GM08714 (cell line): ENCODE data around the gene SH3GL2.

Source experiments
- H3K4me3 ChIP-seq: fragments of 200-500 bp; sonication (Bioruptor generic); 2 replicates; pipeline ENCODE4 v1.5.1; 2014; ENCODE audit warnings: mild to moderate bottlenecking, low read length, inconsistent platforms
- ZNF274 ChIP-seq: IDR thresholded peaks from 2 replicates; pipeline ENCODE4 v1.6.1; 2012; ENCODE audit warnings: mild to moderate bottlenecking, low read depth, low read length

The SH3GL2 gene

DNA sequence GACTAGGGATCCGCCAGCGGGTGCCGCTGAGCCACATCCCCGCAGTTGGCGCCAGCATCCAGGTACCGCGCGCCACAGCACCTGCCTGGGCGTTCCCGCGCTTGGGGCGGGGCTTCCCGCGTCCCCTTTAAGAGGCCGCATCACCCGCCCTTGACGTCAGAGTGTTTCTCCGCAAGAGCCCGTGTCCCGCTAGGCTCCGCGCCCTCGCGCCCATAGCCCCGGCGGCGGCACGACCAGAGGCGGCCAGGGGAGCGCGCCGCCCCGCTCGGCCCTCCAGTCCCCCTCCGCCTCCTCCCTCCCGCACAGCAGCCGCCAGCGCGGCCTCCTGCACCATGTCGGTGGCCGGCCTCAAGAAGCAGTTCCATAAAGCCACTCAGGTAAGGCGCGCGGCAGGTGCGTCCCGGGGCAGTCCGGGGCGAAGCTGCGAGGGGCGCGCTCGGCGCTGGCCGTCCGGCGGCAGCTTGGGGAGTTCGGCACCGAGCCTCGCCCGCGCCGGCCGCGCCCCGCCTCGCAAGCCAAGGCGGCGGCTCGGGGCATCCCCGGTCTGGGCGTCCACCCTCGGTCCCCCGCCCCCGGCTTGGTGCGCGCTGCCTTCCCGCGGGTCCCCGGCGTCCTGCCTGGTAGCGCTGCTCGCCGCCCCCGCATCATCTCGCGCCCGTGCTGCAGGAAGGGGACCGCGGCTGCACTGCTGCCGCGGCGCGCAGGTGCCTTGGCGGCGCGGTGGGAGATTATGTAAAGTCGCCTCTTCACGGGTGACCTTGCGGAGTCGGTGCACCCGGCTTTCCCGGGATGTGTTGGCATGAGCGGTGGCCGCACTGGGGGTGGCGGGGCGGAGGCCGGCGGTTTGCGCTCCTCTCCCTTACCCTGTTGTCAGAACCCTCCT is at the start of gene SH3GL2:
Gene SH3GL2 (plus strand): TSS at position 156 of the 883 bp plus-strand sequence.
- H3K4me3 ChIP-seq: peak within 1 kb of the TSS; percentile 46; the same call in 1 of the 2 replicates
- no peak for TF ChIP-seq ZNF274

DNA sequence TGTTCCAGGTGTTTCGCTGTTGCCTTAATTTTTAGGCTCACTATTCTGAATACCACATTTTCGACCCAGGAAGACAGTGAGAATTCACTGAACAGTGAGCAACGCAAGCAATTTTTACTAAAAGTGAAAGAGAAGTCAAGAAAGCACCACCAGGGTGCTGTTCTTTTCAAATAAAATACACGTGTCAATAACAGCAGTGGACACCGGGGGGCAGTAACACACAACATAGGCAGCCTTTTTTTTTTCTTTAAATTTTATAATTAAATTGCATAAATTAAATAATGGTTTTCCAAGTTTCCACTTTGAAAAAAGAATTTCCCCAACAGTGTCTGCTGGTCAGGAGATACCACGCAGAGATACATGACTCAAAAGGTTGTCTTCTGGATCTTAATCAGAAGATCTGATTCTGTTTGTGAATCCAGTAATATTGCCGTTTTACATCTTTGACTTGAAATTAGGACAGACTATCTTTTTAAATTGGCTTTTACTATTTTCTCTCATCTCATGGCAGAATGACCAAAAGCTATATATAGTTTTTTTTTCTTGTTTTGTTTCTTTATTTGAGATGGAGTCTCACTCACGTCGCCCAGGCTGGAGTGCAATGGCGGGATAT is 47.1 kb upstream of the SH3GL2 start:
- no peak overlapping the region for H3K4me3 ChIP-seq
- TF ChIP-seq ZNF274: no peak

- TF ChIP-seq ZNF274: no peak
- no peak overlapping the region for H3K4me3 ChIP-seq
Observed at GRCh38 chr9:17532461-17532860, 46.4 kb upstream of the SH3GL2 start.

GRCh38 chr9:17535176-17535575 is 43.7 kb upstream of the SH3GL2 start:
- TF ChIP-seq ZNF274: no peak
- H3K4me3 ChIP-seq: no peak overlapping the region

DNA sequence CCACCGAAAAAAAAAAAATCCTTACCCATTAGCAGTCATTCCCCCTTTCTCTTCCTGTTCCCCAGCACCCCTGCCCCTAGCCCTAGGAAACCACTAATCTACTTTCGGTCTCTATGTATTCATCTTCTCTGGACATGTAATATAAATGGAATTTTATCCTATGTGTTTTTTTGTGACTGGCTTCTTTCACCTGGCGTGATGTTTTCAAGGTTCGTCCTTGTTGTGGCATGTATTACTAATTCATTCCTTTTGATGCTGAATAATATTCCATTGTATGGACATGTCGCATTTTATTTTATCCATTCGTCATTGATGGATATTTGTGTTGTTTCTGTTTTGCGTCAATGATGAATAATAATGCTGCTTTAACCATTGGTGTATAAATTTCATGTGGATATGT is 42.8 kb upstream of the SH3GL2 start:
- no peak for TF ChIP-seq ZNF274
- H3K4me3 ChIP-seq: no peak overlapping the region

GRCh38 chr9:17551023-17551422 is 27.8 kb upstream of the SH3GL2 start:
- TF ChIP-seq ZNF274: no peak
- no peak overlapping the region for H3K4me3 ChIP-seq

GRCh38 chr9:17555362-17556054 is 23.4 kb upstream of the SH3GL2 start:
- no peak for TF ChIP-seq ZNF274
- H3K4me3 ChIP-seq: no peak overlapping the region

DNA sequence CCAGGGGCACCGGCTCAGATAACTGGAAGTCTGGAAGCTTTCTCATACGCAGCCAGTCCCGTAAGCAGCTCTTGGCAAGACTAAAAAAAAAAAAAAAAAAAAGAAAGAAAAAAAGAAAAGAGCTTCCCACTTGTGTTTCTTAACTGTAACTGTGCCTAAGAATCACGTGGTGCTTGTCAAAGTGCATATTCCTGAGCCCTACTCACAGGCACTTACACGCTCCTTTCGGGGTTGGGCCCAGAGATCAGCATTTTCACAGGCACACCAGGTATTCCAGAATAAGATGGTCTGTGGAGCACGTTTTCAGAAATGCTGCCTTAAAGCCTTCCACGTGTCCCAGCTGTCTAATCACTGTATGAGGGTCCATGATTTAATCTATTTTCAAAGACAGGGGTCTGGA is 22.6 kb upstream of the SH3GL2 start:
- no peak overlapping the region for H3K4me3 ChIP-seq
- no peak for TF ChIP-seq ZNF274

DNA sequence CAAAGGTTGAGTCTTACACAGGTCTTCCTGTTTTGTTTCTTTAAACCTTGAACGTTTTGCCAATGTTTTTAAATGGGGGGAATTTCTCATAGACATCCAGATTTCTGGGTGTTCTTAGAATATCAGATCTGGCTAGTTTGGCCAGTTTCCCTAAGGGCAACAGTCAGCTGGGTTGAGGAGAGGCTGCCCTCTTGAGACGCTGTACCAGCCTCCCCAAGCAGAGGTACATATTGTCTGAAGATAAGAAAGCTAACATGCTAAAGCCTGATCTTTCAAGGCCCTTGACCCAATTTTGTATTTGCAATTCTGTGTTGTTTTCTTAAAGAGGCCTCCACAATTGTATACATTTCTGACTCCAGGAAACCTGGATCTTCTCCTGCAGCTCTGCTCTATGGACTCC is 21.9 kb upstream of the SH3GL2 start:
- no peak for TF ChIP-seq ZNF274

GRCh38 chr9:17571825-17572224 is 7.0 kb upstream of the SH3GL2 start:
- TF ChIP-seq ZNF274: no peak
- H3K4me3 ChIP-seq: no peak overlapping the region

More for the DNA sequence above, 21.9 kb upstream of the SH3GL2 start:
- H3K4me3 ChIP-seq: no peak overlapping the region

GRCh38 chr9:17574342-17574741 is 4.5 kb upstream of the SH3GL2 start:
- H3K4me3 ChIP-seq: no peak overlapping the region
- TF ChIP-seq ZNF274: no peak

DNA sequence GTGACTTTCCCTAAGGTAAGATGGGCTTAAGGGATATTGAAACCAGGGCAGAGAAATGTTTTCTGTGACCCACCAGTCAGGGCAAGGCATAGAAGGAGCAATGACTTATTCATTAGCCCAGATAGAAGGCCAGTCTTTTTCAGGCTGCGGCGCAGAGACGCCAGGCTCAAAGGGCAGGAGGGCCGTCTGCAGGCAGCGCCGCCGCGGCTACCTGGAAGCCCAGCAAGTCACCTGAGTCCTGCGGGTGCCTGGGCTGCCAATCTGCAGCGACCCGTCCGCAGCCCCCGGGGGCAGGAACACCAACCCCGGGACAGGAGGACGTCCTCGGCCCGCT is 322 bp upstream of the SH3GL2 start:
- peak overlapping the region; percentile 46; the same call in 1 of the 2 replicates for H3K4me3 ChIP-seq
- no peak for TF ChIP-seq ZNF274

GRCh38 chr9:17580119-17580518 is 1.3 kb downstream of the SH3GL2 start:
- no peak overlapping the region for H3K4me3 ChIP-seq
- TF ChIP-seq ZNF274: no peak

DNA sequence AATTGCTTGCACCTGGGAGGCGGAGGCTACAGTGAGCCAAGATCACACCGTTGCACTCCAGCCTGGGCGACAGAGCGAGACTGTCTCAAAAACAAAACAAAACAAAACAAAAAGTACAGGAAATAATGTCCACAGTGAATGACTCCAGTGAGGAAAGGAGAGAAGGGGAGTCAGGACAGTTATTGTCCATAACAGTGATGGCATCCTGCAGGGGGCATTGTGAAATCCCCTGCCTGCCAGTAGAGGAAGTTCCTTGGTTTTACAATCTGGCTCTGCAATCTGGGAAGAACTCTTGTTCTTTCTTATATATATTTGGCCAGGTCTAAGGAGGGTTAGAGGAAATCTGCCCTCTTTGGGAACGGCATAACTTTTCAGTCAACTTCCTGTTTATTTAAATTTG is 8.2 kb downstream of the SH3GL2 start:
- H3K4me3 ChIP-seq: no peak overlapping the region
- TF ChIP-seq ZNF274: no peak

GRCh38 chr9:17588395-17588794 is 9.5 kb downstream of the SH3GL2 start:
- no peak overlapping the region for H3K4me3 ChIP-seq
- TF ChIP-seq ZNF274: no peak
